Measurements from ENCODE around the gene STK25.
"Not testable (repeated sequence)": the region's sequence is repeated elsewhere in the genome, so short reads cannot be mapped to it uniquely, and the experiment has no call there.

Gene STK25

GRCh38 chr2:241539616-241540374 lies 31.4 kb upstream of the STK25 start:
- no peak for DNase-seq

- DNase-seq, result no peak
Observed at GRCh38 chr2:241538838-241539615, 30.6 kb upstream of the STK25 start.

- no peak for DNase-seq
Observed at GRCh38 chr2:241535871-241536655, 27.7 kb upstream of the STK25 start.

GRCh38 chr2:241534701-241535375 lies 26.5 kb upstream of the STK25 start:
- no peak for DNase-seq

- no peak for DNase-seq
Observed at GRCh38 chr2:241534293-241534692, 25.9 kb upstream of the STK25 start.

- DNase-seq, result no peak
Observed at GRCh38 chr2:241532733-241533601, 24.6 kb upstream of the STK25 start.

- DNase-seq, result no peak
Observed at GRCh38 chr2:241532168-241532567, 23.8 kb upstream of the STK25 start.

GRCh38 chr2:241531161-241531722 lies 22.9 kb upstream of the STK25 start:
- DNase-seq, result no peak

GRCh38 chr2:241530571-241530970 lies 22.2 kb upstream of the STK25 start:
- DNase-seq, result no peak

GRCh38 chr2:241525818-241526780 lies 17.7 kb upstream of the STK25 start:
- not testable (repeated sequence) for DNase-seq

GRCh38 chr2:241522477-241522876 lies 14.1 kb upstream of the STK25 start:
- DNase-seq, result no peak

- DNase-seq, result no peak
Observed at GRCh38 chr2:241519669-241520068, 11.3 kb upstream of the STK25 start.

GRCh38 chr2:241517297-241517696 lies 8.9 kb upstream of the STK25 start:
- DNase-seq, result no peak

GRCh38 chr2:241516520-241516965 lies 8.2 kb upstream of the STK25 start:
- DNase-seq, result no peak

- DNase-seq, result peak in 1 of 5 experiments; percentile 31
Observed at GRCh38 chr2:241514986-241515737, 6.8 kb upstream of the STK25 start.

GRCh38 chr2:241514553-241514952 lies 6.2 kb upstream of the STK25 start:
- DNase-seq, result no peak

- DNase-seq, result no peak
Observed at GRCh38 chr2:241511091-241511741, 2.8 kb upstream of the STK25 start.

GRCh38 chr2:241509155-241509784 lies 886 bp upstream of the STK25 start:
- DNase-seq, result no peak
